Psoas muscle (tissue), 8 donors: ENCODE measurements around the gene EPB41L5. TPM values are rescaled to one million over a fixed set of nuclear protein-coding genes. Genes with fewer than 3 reads are reported as not detected.
A peak's percentile ranks its signal among the peaks of the same experiment; 100 is the strongest.

Source experiments
- ATAC-seq, 4 donors: fragments of 200-7000 bp; cut with Tn5 transposase; one replicate each; pipeline ENCODE4 v1.9.1; 2020; ENCODE audit warnings: moderate library complexity in 3 of 4, mild to moderate bottlenecking in 2 of 4
- DNase-seq, 2 donors: peaks; one replicate each; pipeline ENCODE4 v3.0.0-alpha.2; 2020
- H3K27ac ChIP-seq: fragments of 200-600 bp; one replicate; pipeline ENCODE4 v1.8.0; 2022
- H3K27me3 ChIP-seq, 3 donors: fragments of 200-600 bp in 1 of 3; one replicate each; pipeline versions ENCODE4 v1.6.1 to v1.8.0; 2013 to 2022; ENCODE audit warnings: low read length in 2 of 3, mild to moderate bottlenecking in 2 of 3, moderate library complexity in 1 of 3; ENCODE audit not compliant: insufficient read depth in 3 of 3
- H3K36me3 ChIP-seq, 2 donors: fragments of 200-600 bp in 1 of 2; one replicate each; pipeline versions ENCODE4 v1.6.1 to v1.8.0; 2013 to 2022; ENCODE audit warnings: low read depth in 1 of 2, mild to moderate bottlenecking in 1 of 2, moderate library complexity in 1 of 2; ENCODE audit not compliant: insufficient read depth in 1 of 2
- H3K4me1 ChIP-seq: fragments of 200-600 bp; one replicate; pipeline ENCODE4 v1.8.0; 2022
- H3K4me3 ChIP-seq: fragments of 200-600 bp; one replicate; pipeline ENCODE4 v1.8.0; 2022; ENCODE audit warnings: mild to moderate bottlenecking
- H3K9me3 ChIP-seq: fragments of 200-600 bp; one replicate; pipeline ENCODE4 v1.8.0; 2022
- CTCF ChIP-seq: fragments of 200-600 bp; IDR thresholded peaks from one replicate; pipeline ENCODE4 v1.8.0; 2022; ENCODE audit warnings: antibody characterized with exemption
- WGBS, 3 donors: extraction: QIAGEN DNeasy Blood & Tissue Kit; methylation state at CpG; one replicate each; pipeline versions ENCODE4 v1.1.6 to v1.1.7; 2013; 5-methylcytosine and 5-hydroxymethylcytosine counted together
- intact Hi-C, 2 donors: fragments of 100-400 bp; cut with DNase I; formaldehyde crosslinking; loops; one replicate each; pipeline versions ENCODE4 v1.11.0 to v1.14.2; 2022
- polyA plus RNA-seq, 3 donors: library from polyadenylated mRNA; stranded (reverse); fragments of 200-250 nt; gene quantifications; one replicate each; pipeline ENCODE4 v1.2.3, GENCODE V29; 2013
- total RNA-seq, 4 donors: library from RNA; stranded (reverse); fragmentation: NEBNext Ultra II Directional in 2 of 4; extraction: Animal tissue kit (Norgen Biotek cat#: 25700) in 2 of 4; gene quantifications; one replicate each; pipeline versions ENCODE4 v1.2.1 to v1.2.4, GENCODE V29; 2021 to 2023
- donor health status: healthy with polysubstance abuse.
- donor health status: DM: no; HTN: no; CAD: no; lungs with moderate emphysema.
- donor health status: Bipolar disorder and iron deficiency.
- donor health status: healthy.
- donor health status: DM: yes; HTN: yes; CAD: no.
- donor health status: DM: no; HTN: no; CAD: no.
- donor health status: DM: no; HTN: no; CAD: no.
- donor health status: DM: yes; HTN: yes; CAD: no.

The EPB41L5 gene
- total and polyA plus RNA-seq, 7 donors, result 4.2 to 16.0 (median 12.5) TPM

DNA sequence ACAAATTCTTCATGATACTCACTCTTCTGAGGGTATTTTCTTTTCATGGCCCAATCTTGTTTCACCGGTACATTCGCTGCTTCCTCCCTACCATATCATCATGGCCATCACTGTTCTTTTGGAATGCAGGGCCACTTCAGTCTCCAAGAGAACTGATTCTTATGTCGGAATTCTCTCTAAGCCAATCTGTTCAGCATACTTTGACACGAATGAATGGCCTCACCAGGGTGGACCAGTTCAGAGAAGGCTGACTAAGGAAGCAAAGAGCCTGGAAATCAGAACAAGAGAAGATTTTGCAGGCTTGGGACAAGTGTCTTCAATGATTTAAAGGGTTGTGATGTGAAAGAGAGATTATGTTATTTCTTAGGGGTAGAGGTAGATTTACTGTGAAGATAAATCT is 5.0 kb upstream of the EPB41L5 start:
- Histone ChIP-seq H3K36me3 (no peaks in the 10 kb centered on the region), H3K4me3 (no peak overlapping the region), H3K4me1 (peaks cover 4% of the 10 kb centered on the region), H3K9me3 (no peaks in the 10 kb centered on the region), H3K27me3 (no peaks in the 10 kb centered on the region), H3K27ac (no peak overlapping the region)
- TF ChIP-seq CTCF, result no peak
- ATAC-seq, result no peak
- WGBS, 3 donors, result 92 to 96% (median 95%) methylated on average over 4 of the region's 4 CpGs
- intact Hi-C loops, result no loop called here
- DNase-seq, result no peak

- WGBS, 3 donors, result 18 to 30% (median 21%) methylated on average over 8 of the region's 8 CpGs
- intact Hi-C loops, result loop anchor here in 1 of 2 donors (5.0 kb wide), 1 partner anchor 250 kb away; no protein-coding TSS in a partner anchor
- Histone ChIP-seq H3K4me1 (peaks cover 4% of the 10 kb centered on the region), H3K9me3 (no peaks in the 10 kb centered on the region), H3K27me3 (no peaks in the 10 kb centered on the region), H3K4me3 (peak overlapping the region; percentile 95), H3K36me3 (no peaks in the 10 kb centered on the region), H3K27ac (peak overlapping the region; percentile 94)
- no peak for ATAC-seq
- TF ChIP-seq CTCF, result no peak
- no peak for DNase-seq
Observed at GRCh38 chr2:120012363-120012762, 514 bp upstream of the EPB41L5 start.

GRCh38 chr2:120013597-120014223 is 833 bp downstream of the EPB41L5 start:
- intact Hi-C loops, result loop anchor here in 1 of 2 donors (5.0 kb wide), 1 partner anchor 251 kb away; no protein-coding TSS in a partner anchor
- no peak for TF ChIP-seq CTCF
- DNase-seq (peak in 1 of 2 donors; percentile 32), ATAC-seq (peak in 3 of 4 donors; percentile 4 to 18 (median 4))
- Histone ChIP-seq H3K27ac (peak overlapping the region; percentile 94), H3K9me3 (no peaks in the 10 kb centered on the region), H3K4me1 (peaks cover 4% of the 10 kb centered on the region), H3K4me3 (peak overlapping the region; percentile 95), H3K36me3 (no peaks in the 10 kb centered on the region), H3K27me3 (no peaks in the 10 kb centered on the region)
- WGBS, 3 donors, result 10 to 17% (median 11%) methylated on average over 17 of the region's 17 CpGs

- Histone ChIP-seq H3K27ac (peak overlapping the region; percentile 94), H3K36me3 (peaks cover 0 to 6% of the 10 kb centered on the region in 2 donors), H3K27me3 (no peaks in the 10 kb centered on the region), H3K4me3 (peak overlapping the region; percentile 95), H3K4me1 (peaks cover 4% of the 10 kb centered on the region), H3K9me3 (no peaks in the 10 kb centered on the region)
- TF ChIP-seq CTCF, result no peak
- 27 to 59% (median 31%) methylated on average over 8 of the region's 8 CpGs for WGBS, 3 donors
- intact Hi-C loops, result loop anchor here in 1 of 2 donors (5.0 kb wide), 1 partner anchor 252 kb away; no protein-coding TSS in a partner anchor
- DNase-seq (no peak), ATAC-seq (peak in 3 of 4 donors; percentile 21 to 43 (median 42))
Observed at GRCh38 chr2:120014226-120014980, 1.5 kb downstream of the EPB41L5 start.
